HL-60/S4 (cell line): Measurements from ENCODE around the gene TMEM178B.
"Not testable (repeated sequence)": the region's sequence is repeated elsewhere in the genome, so short reads cannot be mapped to it uniquely, and the experiment has no call there.

ENCODE experiments used
- in situ Hi-C: fragments of 300-500 bp; cut with MboI; formaldehyde crosslinking; loops from 2 replicates; pipeline ENCODE4 v1.14.3; 2022; ENCODE audit warnings: low sequenced_read_pairs

The TMEM178B gene

GRCh38 chr7:141073641-141074161 lies at the start of gene TMEM178B:
TSS of gene TMEM178B (plus strand) at chr7:141074064.
- in situ Hi-C loops = no loop called here

GRCh38 chr7:141024668-141025067 lies 49.2 kb upstream of the TMEM178B start:
- in situ Hi-C loops = no loop called here

- in situ Hi-C loops = no loop called here
Measured at GRCh38 chr7:141027043-141027442, 46.8 kb upstream of the TMEM178B start.

GRCh38 chr7:141028767-141029166 lies 45.1 kb upstream of the TMEM178B start:
- in situ Hi-C loops = no loop called here

GRCh38 chr7:141032539-141033323 lies 41.1 kb upstream of the TMEM178B start:
- in situ Hi-C loops = not testable (repeated sequence)

- in situ Hi-C loops = not testable (repeated sequence)
Measured at GRCh38 chr7:141038100-141038499, 35.8 kb upstream of the TMEM178B start.

- in situ Hi-C loops = no loop called here
Measured at GRCh38 chr7:141039376-141039775, 34.5 kb upstream of the TMEM178B start.

GRCh38 chr7:141042222-141043193 lies 31.4 kb upstream of the TMEM178B start:
- in situ Hi-C loops = no loop called here

- in situ Hi-C loops = no loop called here
Measured at GRCh38 chr7:141043616-141044015, 30.2 kb upstream of the TMEM178B start.

- in situ Hi-C loops = no loop called here
Measured at GRCh38 chr7:141045126-141045841, 28.6 kb upstream of the TMEM178B start.

GRCh38 chr7:141045842-141046620 lies 27.8 kb upstream of the TMEM178B start:
- in situ Hi-C loops = no loop called here

GRCh38 chr7:141053626-141054025 lies 20.2 kb upstream of the TMEM178B start:
- in situ Hi-C loops = no loop called here

- in situ Hi-C loops = no loop called here
Measured at GRCh38 chr7:141055146-141055545, 18.7 kb upstream of the TMEM178B start.

GRCh38 chr7:141057788-141058187 lies 16.1 kb upstream of the TMEM178B start:
- in situ Hi-C loops = no loop called here

- in situ Hi-C loops = not testable (repeated sequence)
Measured at GRCh38 chr7:141067856-141068255, 6.0 kb upstream of the TMEM178B start.

- in situ Hi-C loops = no loop called here
Measured at GRCh38 chr7:141071260-141071854, 2.5 kb upstream of the TMEM178B start.

- in situ Hi-C loops = no loop called here
Measured at GRCh38 chr7:141071855-141072547, 1.9 kb upstream of the TMEM178B start.

- in situ Hi-C loops = no loop called here
Measured at GRCh38 chr7:141072548-141073172, 1.2 kb upstream of the TMEM178B start.
